K562 (cell line): ENCODE measurements around the gene ING2. TPM values are rescaled to one million over a fixed set of nuclear protein-coding genes. Genes with fewer than 3 reads are reported as not detected.

Experiments used
- ATAC-seq: fragments of 200-7000 bp; cut with Tn5 transposase; 3 replicates; pipeline ENCODE4 v1.9.1; 2020; ENCODE audit warnings: moderate library complexity
- BruUV-seq: library from RNA; stranded (reverse); fragments of 400-500 nt; replicated peaks from 2 replicates; lab custom pipeline; 2021; lab: Mats Ljungman, UMichigan
- CTCF ChIA-PET: fragments of 300-600 bp; formaldehyde crosslinking; extraction: SDS; loops from one replicate; lab custom pipeline; 2021; ENCODE audit warnings: low intra/inter-chr PET ratio; lab: Yijun Ruan, JAX
- POLR2A ChIA-PET: fragments of 300-600, 350-650 bp; sonication (Branson Sonifier 250); formaldehyde crosslinking; extraction: SDS; loops from one replicate; lab custom pipeline; 2021; ENCODE audit warnings: antibody characterized with exemption, inconsistent platforms; lab: Yijun Ruan, JAX
- DNase-seq, 4 experiments: peaks; one replicate each; pipeline versions ENCODE4 v3.0.0 to v3.0.0-alpha.2; 2011 to 2018; ENCODE audit warnings: low spot score in 3 of 4, mixed read lengths in 3 of 4; ENCODE audit errors: extremely low read depth in 1 of 4
- FAIRE-seq: peaks from 2 replicates; lab custom pipeline; 2011; peaks lifted over from hg19 to GRCh38; lab: Jason Lieb, UNC
- H2AFZ ChIP-seq: 2 replicates; pipeline ENCODE4 v1.6.0; 2011; ENCODE audit warnings: low read depth, low read length, control low read depth, inconsistent platforms
- H3K27ac ChIP-seq: fragments of 200-600 bp; 3 replicates; pipeline ENCODE4 v1.8.0; 2011; ENCODE audit warnings: low read depth, mild to moderate bottlenecking, control low read depth, inconsistent platforms, low read length, moderate library complexity, mixed read lengths; ENCODE audit errors: extremely low read depth
- H3K27me3 ChIP-seq, 2 experiments: fragments of 300-600 bp in 1 of 2; 2 replicates in 1 of 2; 3 replicates in 1 of 2; pipeline versions ENCODE4 v1.6.0 to v1.8.0; 2011; ENCODE audit warnings: inconsistent platforms in 2 of 2, low read length in 2 of 2, mild to moderate bottlenecking in 1 of 2, mixed read lengths in 1 of 2, moderate library complexity in 1 of 2; ENCODE audit not compliant: control insufficient read depth in 2 of 2, insufficient read depth in 2 of 2
- H3K36me3 ChIP-seq: fragments of 300-600 bp; 3 replicates; pipeline ENCODE4 v1.8.0; 2011; ENCODE audit warnings: mild to moderate bottlenecking, low read length, inconsistent platforms; ENCODE audit not compliant: control insufficient read depth, insufficient read depth
- H3K4me1 ChIP-seq, 2 experiments: fragments of 200-600 bp in 1 of 2; replicated peaks in 1 of 2; 2 replicates in 1 of 2; 3 replicates in 1 of 2; pipeline versions ENCODE4 v1.5.1 to v1.8.0; 2011; ENCODE audit warnings: inconsistent platforms in 2 of 2, low read length in 2 of 2, mild to moderate bottlenecking in 1 of 2, mixed read lengths in 1 of 2, moderate library complexity in 1 of 2; ENCODE audit not compliant: control insufficient read depth in 2 of 2, insufficient read depth in 2 of 2
- H3K4me2 ChIP-seq: 2 replicates; pipeline ENCODE4 v1.6.1; 2011; ENCODE audit warnings: low read length, control low read depth, inconsistent platforms, mixed read lengths; ENCODE audit not compliant: insufficient read depth
- H3K4me3 ChIP-seq: fragments of 200-600 bp; sonication (generic), shearing (Covaris generic); 2 replicates; pipeline ENCODE4 v1.5.1; 2016; ENCODE audit warnings: control low read depth, inconsistent platforms
- H3K79me2 ChIP-seq: fragments of 200-600 bp; 3 replicates; pipeline ENCODE4 v1.8.0; 2011; ENCODE audit warnings: low read length, inconsistent platforms; ENCODE audit not compliant: control insufficient read depth, insufficient read depth
- H3K9ac ChIP-seq, 2 experiments: 2 replicates each; pipeline versions ENCODE4 v1.6.0 to v1.6.1; 2011; ENCODE audit warnings: low read depth in 2 of 2, low read length in 2 of 2, control low read depth in 1 of 2, inconsistent platforms in 1 of 2, mild to moderate bottlenecking in 1 of 2, mixed read lengths in 1 of 2; ENCODE audit not compliant: insufficient read depth in 1 of 2
- H3K9me1 ChIP-seq: one replicate; pipeline ENCODE4 v1.6.0; 2011; ENCODE audit warnings: inconsistent platforms, mild to moderate bottlenecking, low read length, moderate library complexity; ENCODE audit not compliant: control insufficient read depth, insufficient read depth
- H3K9me3 ChIP-seq: replicated peaks from 2 replicates; pipeline ENCODE4 v1.5.1; 2011; ENCODE audit warnings: low read depth, low read length, inconsistent platforms; ENCODE audit not compliant: control insufficient read depth, insufficient read depth
- H4K20me1 ChIP-seq: replicated peaks from 2 replicates; pipeline ENCODE4 v1.6.1; 2011; ENCODE audit warnings: low read length, inconsistent platforms, mixed read lengths; ENCODE audit not compliant: control insufficient read depth, insufficient read depth
- ELF1 ChIP-seq: fragments of 200-800 bp; sonication (Bioruptor generic); IDR thresholded peaks from 2 replicates; pipeline ENCODE4 v1.6.1; 2016; ENCODE audit warnings: missing genetic modification characterization, missing compliant biosample characterization
- ETV1 ChIP-seq: fragments of 450-650 bp; conservative IDR thresholded peaks from 2 replicates; pipeline ENCODE4 v1.6.1; 2016; ENCODE audit warnings: missing genetic modification characterization, control low read depth, low read depth, missing compliant biosample characterization
- GABPA ChIP-seq: fragments of 200-800 bp; sonication (Bioruptor generic); conservative IDR thresholded peaks from 2 replicates; pipeline ENCODE4 v1.6.1; 2016; ENCODE audit warnings: low read depth, missing genetic modification characterization, missing compliant biosample characterization
- HDAC1 ChIP-seq, 2 experiments: fragments of 450-650 bp; IDR thresholded peaks; 2 replicates each; pipeline ENCODE4 v1.6.1; 2016 to 2017; ENCODE audit warnings: inconsistent platforms in 1 of 2, mild to moderate bottlenecking in 1 of 2, moderate library complexity in 1 of 2
- MAX ChIP-seq: sonication (generic); formaldehyde crosslinking; IDR thresholded peaks from 2 replicates; pipeline ENCODE4 v1.9.0; 2022; ENCODE audit warnings: mild to moderate bottlenecking, missing genetic modification reagents
- MNT ChIP-seq, 2 experiments: fragments of 450-650 bp; conservative IDR thresholded peaks; 2 replicates each; pipeline ENCODE4 v1.6.1; 2017; ENCODE audit warnings: mild to moderate bottlenecking in 2 of 2, moderate library complexity in 2 of 2
- NR1H2 ChIP-seq: sonication (generic); formaldehyde crosslinking; IDR thresholded peaks from 2 replicates; pipeline ENCODE4 v1.4.0; 2020; ENCODE audit warnings: mild to moderate bottlenecking, missing genetic modification reagents
- SIN3A ChIP-seq, 2 experiments: fragments of 150-350 bp in 1 of 2; IDR thresholded peaks; 2 replicates each; pipeline ENCODE4 v1.6.1; 2011 to 2016; ENCODE audit warnings: borderline replicate concordance in 2 of 2, low read depth in 2 of 2, low read length in 2 of 2, mild to moderate bottlenecking in 2 of 2, moderate library complexity in 2 of 2; ENCODE audit not compliant: control insufficient read depth in 1 of 2
- UBTF ChIP-seq, 2 experiments: IDR thresholded peaks; 2 replicates each; pipeline ENCODE4 v1.6.1; 2012; ENCODE audit warnings: improper control_type of control experiment in 2 of 2, low read depth in 2 of 2, low read length in 2 of 2, borderline replicate concordance in 1 of 2
- ZNF551 ChIP-seq: fragments of 250-450 bp; sonication (Bioruptor Pico); IDR thresholded peaks from 2 replicates; pipeline ENCODE4 v1.5.0; 2021; ENCODE audit warnings: mild to moderate bottlenecking, moderate library complexity
- WGBS: fragments of 100-300 bp; shearing (Covaris generic); methylation state at CpG from one replicate; pipeline ENCODE4 v1.1.6; 2016; ENCODE audit warnings: low coverage, mixed read lengths; ENCODE audit not compliant: insufficient coverage; ENCODE audit errors: missing lambda C conversion rate; 5-methylcytosine and 5-hydroxymethylcytosine counted together
- in situ Hi-C: fragments of 300-500 bp; cut with MboI; formaldehyde crosslinking; loops from 4 replicates; pipeline ENCODE4 v1.15.0; 2018; ENCODE audit warnings: inconsistent platforms, mixed read lengths
- intact Hi-C: fragments of 100-400 bp; cut with micrococcal nuclease; formaldehyde crosslinking; loops from 2 replicates; pipeline ENCODE4 v1.14.2; 2022
- polyA plus RNA-seq, 8 experiments: library from polyadenylated mRNA; depleted of rRNA in 4 of 8; stranded (reverse) in 5 of 8; unstranded in 3 of 8; fragments of >200 nt; fragmentation: Nextera tagmentation in 2 of 8; fragmentation: Illumina TruSeq in 1 of 8; extraction: Ambion mirVana in 2 of 8; extraction: Trizol in 1 of 8; gene quantifications; 2 replicates each; pipeline versions ENCODE4 v1.2.1 to v1.2.3, GENCODE V29; 2011 to 2014; ENCODE audit warnings: inconsistent platforms in 1 of 8, missing spikeins in 1 of 8
- total RNA-seq, 7 experiments: library from RNA; depleted of rRNA in 6 of 7; stranded (reverse); fragments of >200 nt in 6 of 7; fragmentation: Illumina TruSeq in 2 of 7; extraction: Trizol in 2 of 7; gene quantifications; 2 replicates each; pipeline versions ENCODE4 v1.2.1 to v1.2.3, GENCODE V29; 2011 to 2021; ENCODE audit warnings: low replicate concordance in 1 of 7
- TF ChIP-seq, protein P1 (sequence below): fragments of 200-800 bp; sonication (Bioruptor generic); IDR thresholded peaks from 2 replicates; pipeline ENCODE4 v1.6.1; 2017; ENCODE audit warnings: missing genetic modification characterization, missing compliant biosample characterization
- TF ChIP-seq, protein P2 (sequence below): fragments of 450-650 bp; IDR thresholded peaks from 2 replicates; pipeline ENCODE4 v1.6.1; 2016; ENCODE audit warnings: borderline replicate concordance

The ING2 gene
- total and polyA plus RNA-seq, 9 of the 15 experiments (the other 6 are each of a cell fraction or from before 2014, with no cell fraction given): 2.9 to 21.4 (median 12.4) TPM

DNA sequence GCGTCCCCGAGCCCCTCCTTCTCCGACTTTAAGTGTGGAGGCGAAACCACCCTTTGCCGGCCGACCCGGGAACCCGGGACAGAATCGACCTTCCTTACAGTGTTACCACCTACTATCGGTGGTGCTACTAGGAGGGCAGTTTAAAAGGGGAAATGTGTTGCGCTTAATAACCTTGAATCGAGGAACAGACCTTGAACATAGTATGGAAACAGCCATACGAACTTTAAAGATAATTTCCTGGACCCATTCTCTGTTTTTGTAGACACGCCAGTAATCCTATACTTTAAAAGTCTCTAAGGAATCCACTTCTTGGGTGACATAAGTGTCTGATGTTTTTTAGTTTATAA, 1.5 kb downstream of the ING2 start:
- Histone ChIP-seq H3K4me1 (peaks cover 23 to 24% of the 10 kb centered on the region in 2 experiments), H3K9me1 (no peaks in the 10 kb centered on the region), H3K9ac (peak overlapping the region; percentile 88 to 97), H3K4me3 (peak overlapping the region; percentile 92), H3K4me2 (peak overlapping the region; percentile 86), H3K9me3 (no peaks in the 10 kb centered on the region), H4K20me1 (no peaks in the 10 kb centered on the region; the same call in 1 of the 2 replicates), H3K27me3 (no peaks in the 10 kb centered on the region), H3K79me2 (peaks cover 60% of the 10 kb centered on the region), H3K36me3 (peaks cover 15% of the 10 kb centered on the region; the same call in 2 of the 3 replicates), H2AFZ (peak overlapping the region; percentile 97), H3K27ac (peak overlapping the region; percentile 93)
- ATAC-seq (no peak), FAIRE-seq (no peak), DNase-seq (no peak)
- no TSS peak for BruUV-seq
- in situ Hi-C loops (no loop called here), intact Hi-C loops (no loop called here)
- ChIA-PET POLR2A (interaction anchor here (1.2 to 1.7 kb wide), 3 partner anchors 9 to 62 kb away, joined by 3 to 4 read pairs (median 4); partner anchors contain the start of gene CDKN2AIP), CTCF (no interaction called here)
- WGBS: 0% methylated on average over 14 of the region's 14 CpGs
- TF ChIP-seq GABPA (tag) (peak; percentile 63), ETV1 (tag) (no peak), UBTF (IDR thresholded peaks at IDR 0.05; ENCODE audit: borderline replicate concordance in 1 of 2, low read depth in 2 of 2, low read length in 2 of 2) (0 out of 4 replicates have a peak, but pooled peaks of 1 of the 2 experiments have one; percentile 23), SIN3A (IDR thresholded peaks at IDR 0.05; ENCODE audit: borderline replicate concordance in 2 of 2, control insufficient read depth in 1 of 2, low read depth in 2 of 2, low read length in 2 of 2) (peak; percentile 97 to 99; a peak in 3 of 4 replicates), HDAC1 (IDR thresholded peaks at IDR 0.05) (peak in 1 of 2 experiments; percentile 97; a peak in 2 of 4 replicates), NR1H2 (no peak), MAX (0 out of 2 replicates have a peak, but pooled peaks have one; percentile 0), MNT (conservative IDR thresholded peaks at IDR 0.05) (peak in 1 of 2 experiments; percentile 7; a peak in 2 of 4 replicates), ELF1 (tag) (peak; percentile 53), ZNF551 (CRISPR knock-in tag) (no peak)
- TF ChIP-seq, protein P1, sequence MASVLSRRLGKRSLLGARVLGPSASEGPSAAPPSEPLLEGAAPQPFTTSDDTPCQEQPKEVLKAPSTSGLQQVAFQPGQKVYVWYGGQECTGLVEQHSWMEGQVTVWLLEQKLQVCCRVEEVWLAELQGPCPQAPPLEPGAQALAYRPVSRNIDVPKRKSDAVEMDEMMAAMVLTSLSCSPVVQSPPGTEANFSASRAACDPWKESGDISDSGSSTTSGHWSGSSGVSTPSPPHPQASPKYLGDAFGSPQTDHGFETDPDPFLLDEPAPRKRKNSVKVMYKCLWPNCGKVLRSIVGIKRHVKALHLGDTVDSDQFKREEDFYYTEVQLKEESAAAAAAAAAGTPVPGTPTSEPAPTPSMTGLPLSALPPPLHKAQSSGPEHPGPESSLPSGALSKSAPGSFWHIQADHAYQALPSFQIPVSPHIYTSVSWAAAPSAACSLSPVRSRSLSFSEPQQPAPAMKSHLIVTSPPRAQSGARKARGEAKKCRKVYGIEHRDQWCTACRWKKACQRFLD (CRISPR knock-in tag): peak; percentile 62; the same call in 1 of the 2 replicates
- TF ChIP-seq, protein P2, sequence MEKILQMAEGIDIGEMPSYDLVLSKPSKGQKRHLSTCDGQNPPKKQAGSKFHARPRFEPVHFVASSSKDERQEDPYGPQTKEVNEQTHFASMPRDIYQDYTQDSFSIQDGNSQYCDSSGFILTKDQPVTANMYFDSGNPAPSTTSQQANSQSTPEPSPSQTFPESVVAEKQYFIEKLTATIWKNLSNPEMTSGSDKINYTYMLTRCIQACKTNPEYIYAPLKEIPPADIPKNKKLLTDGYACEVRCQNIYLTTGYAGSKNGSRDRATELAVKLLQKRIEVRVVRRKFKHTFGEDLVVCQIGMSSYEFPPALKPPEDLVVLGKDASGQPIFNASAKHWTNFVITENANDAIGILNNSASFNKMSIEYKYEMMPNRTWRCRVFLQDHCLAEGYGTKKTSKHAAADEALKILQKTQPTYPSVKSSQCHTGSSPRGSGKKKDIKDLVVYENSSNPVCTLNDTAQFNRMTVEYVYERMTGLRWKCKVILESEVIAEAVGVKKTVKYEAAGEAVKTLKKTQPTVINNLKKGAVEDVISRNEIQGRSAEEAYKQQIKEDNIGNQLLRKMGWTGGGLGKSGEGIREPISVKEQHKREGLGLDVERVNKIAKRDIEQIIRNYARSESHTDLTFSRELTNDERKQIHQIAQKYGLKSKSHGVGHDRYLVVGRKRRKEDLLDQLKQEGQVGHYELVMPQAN: peak; percentile 97
